GM19438 (cell line): ENCODE results near the gene PAQR7.

Experiments used
- ATAC-seq: cut with Tn5 transposase; IDR thresholded peaks from one replicate; pipeline ENCODE4 v1.9.1; 2021; ENCODE audit warnings: low read depth; ENCODE audit not compliant: unreplicated experiment

PAQR7 gene

DNA sequence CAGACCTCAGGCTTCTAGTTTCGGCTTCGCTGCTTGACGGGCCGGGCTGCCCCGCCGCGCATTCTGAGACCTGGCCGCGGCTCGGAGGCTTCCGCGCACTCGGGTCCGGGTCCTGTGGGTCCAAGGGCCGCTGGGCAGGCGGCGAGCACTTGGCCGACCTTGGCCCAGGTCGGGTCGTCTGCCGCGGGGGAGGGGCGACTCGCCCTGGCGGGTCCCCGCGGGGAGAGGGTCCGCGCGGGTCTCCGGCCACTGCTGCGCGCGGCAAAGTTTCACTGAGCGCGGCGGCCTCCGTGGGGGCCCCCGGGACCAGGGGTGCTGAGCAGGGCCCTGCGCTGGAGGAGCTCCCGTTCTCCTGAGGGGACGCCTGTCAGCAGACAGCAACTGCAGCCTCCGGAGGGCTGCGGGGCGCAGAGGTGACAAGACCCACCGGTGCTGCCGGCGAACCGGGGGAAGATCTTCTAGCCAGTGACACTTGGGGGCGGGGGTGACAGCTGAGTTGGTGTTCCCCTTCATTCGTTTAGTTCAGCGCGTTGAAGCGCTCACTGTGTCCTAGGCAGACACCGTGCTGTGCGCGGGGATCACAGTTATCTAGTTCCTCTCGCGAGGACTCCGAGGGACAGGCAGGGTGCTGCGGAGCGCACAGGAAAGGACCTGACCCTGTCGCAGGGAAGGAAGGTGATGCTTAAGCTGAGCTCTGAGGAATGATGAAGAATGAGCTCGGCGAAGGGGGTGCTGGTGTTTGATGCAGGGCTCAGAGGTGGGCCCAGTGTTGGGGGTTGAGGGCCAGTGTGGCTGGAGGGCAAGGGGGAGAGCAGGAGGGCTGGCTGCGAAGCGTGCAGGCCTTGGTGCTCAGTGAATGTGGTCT is 55.0 kb downstream of the PAQR7 start:
- peak; percentile 57 for ATAC-seq

DNA sequence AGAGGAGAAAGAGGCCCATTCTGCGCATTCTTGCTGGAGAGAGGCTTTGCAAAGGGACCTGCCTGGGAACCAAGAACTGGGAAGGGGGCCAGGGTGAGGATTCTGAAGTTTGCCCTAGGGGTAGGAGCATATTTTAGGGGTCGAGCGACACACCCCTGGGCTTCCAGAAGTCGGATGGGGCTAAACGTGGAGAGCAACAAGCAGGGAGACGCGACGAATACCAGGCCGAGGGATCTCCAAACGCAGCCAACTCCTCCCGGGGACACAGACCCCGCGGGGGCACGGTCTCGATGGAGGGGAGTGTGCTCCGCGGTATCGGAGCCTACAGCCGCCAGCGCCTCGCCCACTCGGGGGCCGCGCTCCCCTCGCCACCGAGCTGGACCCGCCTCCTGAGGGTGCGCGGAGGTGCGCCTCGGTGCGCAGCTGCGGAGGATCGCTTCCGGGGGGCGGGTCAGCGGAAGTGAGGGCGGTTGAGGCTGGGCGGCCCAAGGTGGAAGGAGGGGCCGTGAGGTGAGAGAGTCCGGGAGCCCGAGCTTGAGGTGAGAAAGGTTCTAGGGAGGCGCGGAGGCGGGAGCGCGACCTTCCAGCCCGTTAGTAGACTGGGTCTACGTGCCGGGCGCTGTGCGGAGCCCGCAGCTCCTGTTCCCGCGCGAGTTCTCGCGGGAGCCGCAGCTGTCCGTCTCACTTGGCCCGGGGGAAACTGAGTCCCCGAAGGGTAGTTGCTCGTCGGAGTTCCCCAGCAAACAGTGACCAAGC is 55.8 kb downstream of the PAQR7 start, which contains the start of gene MTFR1L:
Gene MTFR1L (plus strand): TSS at position 464 of the 756 bp plus-strand sequence. CDS start 3,151 bp downstream, outside the sequence.
- peak; percentile 75 for ATAC-seq

DNA sequence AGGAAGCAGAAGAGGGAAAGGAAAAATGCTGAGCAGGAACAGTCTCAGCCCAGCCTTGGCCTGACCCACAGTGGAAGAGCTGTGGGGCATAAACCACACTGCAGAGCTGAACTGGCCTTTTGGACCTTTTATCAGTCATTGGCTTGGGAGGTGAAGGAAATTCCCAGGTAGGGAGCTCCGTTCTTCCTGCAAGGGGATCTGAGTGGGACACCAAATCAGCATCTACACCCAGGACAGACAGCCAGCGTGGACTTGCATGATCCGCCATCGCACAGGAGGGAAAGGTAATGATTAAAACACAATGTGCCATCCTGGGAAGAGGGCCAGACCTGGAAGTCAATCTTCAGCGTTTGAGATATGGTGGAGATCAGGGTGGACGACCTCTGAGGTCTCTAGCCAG is 56.9 kb downstream of the PAQR7 start:
- ATAC-seq = no peak

DNA sequence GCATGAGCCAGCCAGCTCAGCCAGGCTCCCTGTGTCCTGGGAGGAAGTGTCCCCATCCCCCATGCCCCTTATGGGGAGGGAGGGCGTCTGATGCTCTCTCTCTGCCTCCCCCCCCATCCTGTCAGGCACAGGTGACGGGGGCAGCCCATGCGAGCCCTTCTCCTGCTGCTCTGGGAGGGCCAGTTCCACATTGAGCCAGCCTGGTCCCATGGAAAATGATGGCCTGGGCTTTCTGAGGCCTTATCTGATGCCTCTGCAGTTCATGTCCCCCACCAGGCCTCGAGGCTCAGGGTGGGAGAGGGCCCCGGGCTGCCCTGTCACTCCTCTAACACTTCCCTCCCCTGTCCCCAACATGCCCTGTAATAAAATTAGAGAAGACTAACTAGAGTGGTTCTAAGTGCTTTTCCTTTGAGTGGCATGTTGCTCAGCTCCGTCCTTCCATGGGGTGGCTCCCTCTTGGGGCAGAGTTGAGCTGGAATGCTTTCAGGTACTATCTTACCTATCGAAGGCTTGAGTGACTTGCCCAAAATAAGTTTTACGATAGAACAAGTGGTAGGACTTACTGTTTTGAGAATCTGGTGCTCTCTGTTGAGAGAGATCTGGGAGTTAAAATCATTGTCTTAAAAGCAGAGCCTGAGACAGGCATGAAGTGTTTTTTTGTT is 57.5 kb downstream of the PAQR7 start:
- ATAC-seq = no peak

GRCh38 chr1:25816112-25816718 is 59.3 kb downstream of the PAQR7 start:
- no peak for ATAC-seq

GRCh38 chr1:25815208-25816111 is 60.0 kb downstream of the PAQR7 start:
- ATAC-seq = no peak

GRCh38 chr1:25814549-25815087 is 60.9 kb downstream of the PAQR7 start:
- ATAC-seq = no peak

- no peak for ATAC-seq
Observed at GRCh38 chr1:25813734-25814471, 61.6 kb downstream of the PAQR7 start.

GRCh38 chr1:25813071-25813733 is 62.3 kb downstream of the PAQR7 start:
- no peak for ATAC-seq
